ENCODE measurements around the gene NHLRC3.
"Not testable (repeated sequence)": the region's sequence is repeated elsewhere in the genome, so short reads cannot be mapped to it uniquely, and the experiment has no call there.

DNA sequence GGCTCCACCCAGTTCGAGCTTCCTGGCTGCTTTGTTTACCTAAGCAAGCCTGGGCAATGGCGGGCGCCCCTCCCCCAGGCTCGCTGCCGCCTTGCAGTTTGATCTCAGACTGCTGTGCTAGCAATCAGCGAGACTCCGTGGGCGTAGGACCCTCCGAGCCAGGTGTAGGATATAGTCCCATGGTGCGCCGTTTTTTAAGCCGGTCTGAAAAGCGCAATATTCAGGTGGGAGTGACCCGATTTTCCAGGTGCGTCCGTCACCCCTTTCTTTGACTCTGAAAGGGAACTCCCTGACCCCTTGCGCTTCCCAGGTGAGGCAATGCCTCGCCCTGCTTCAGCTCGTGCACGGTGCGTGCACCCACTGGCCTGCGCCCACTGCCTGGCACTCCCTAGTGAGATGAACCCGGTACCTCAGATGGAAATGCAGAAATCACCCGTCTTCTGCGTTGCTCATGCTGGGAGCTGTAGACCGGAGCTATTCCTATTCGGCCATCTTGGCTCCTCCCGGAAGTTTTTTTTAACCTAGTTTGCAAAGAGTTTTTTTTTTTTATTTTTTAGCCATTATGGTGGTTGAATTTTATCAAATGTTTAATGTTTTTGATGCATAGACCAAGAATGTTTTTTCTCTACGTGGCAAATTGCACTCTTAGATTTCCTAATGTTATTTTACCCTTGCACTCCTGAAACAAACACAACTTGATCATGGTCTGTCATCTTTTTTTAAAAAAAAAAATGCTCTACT, 31.7 kb upstream of the NHLRC3 start:
- TF ChIP-seq, protein P1, sequence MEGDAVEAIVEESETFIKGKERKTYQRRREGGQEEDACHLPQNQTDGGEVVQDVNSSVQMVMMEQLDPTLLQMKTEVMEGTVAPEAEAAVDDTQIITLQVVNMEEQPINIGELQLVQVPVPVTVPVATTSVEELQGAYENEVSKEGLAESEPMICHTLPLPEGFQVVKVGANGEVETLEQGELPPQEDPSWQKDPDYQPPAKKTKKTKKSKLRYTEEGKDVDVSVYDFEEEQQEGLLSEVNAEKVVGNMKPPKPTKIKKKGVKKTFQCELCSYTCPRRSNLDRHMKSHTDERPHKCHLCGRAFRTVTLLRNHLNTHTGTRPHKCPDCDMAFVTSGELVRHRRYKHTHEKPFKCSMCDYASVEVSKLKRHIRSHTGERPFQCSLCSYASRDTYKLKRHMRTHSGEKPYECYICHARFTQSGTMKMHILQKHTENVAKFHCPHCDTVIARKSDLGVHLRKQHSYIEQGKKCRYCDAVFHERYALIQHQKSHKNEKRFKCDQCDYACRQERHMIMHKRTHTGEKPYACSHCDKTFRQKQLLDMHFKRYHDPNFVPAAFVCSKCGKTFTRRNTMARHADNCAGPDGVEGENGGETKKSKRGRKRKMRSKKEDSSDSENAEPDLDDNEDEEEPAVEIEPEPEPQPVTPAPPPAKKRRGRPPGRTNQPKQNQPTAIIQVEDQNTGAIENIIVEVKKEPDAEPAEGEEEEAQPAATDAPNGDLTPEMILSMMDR (conservative IDR thresholded peaks at IDR 0.05), result not testable (repeated sequence)
- not testable (repeated sequence) for TF ChIP-seq ZFX (IDR thresholded peaks at IDR 0.05)

Measured in C4-2B (cell line).